ENCODE results near the gene LRRN4. TPM values are rescaled to one million over a fixed set of nuclear protein-coding genes. Genes with fewer than 3 reads are reported as not detected.

Gene LRRN4
- total RNA-seq, 6 donors from 2014 or later = 18.9 to 177 (median 68.5) TPM

DNA sequence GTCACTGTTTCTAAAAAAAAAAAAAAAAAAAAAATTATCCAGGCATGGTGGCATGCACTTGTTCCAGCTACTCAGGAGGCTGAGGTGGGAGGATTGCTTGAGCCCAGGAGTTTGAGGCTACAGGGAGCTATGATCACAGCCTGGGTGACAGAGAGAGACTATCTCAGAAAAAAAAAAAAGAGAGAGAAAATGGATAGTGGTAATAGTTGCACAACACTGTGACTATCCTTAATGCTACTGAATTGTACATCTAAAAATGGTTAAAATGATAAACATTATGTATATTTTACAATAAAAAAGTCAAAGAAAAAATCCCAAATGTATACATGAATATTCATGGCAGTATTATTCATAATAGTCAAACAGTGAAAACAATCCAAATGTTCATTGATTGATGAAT, 46.0 kb upstream of the LRRN4 start:
- no peaks in the 10 kb centered on the region for H3K27me3 ChIP-seq
- no peak overlapping the region for H3K27ac ChIP-seq
- TF ChIP-seq EP300 (IDR thresholded peaks at IDR 0.05) (no peak), POLR2AphosphoS5 (IDR thresholded peaks at IDR 0.05) (no peak), POLR2A (IDR thresholded peaks at IDR 0.05) (no peak)
- TF ChIP-seq, protein P1, sequence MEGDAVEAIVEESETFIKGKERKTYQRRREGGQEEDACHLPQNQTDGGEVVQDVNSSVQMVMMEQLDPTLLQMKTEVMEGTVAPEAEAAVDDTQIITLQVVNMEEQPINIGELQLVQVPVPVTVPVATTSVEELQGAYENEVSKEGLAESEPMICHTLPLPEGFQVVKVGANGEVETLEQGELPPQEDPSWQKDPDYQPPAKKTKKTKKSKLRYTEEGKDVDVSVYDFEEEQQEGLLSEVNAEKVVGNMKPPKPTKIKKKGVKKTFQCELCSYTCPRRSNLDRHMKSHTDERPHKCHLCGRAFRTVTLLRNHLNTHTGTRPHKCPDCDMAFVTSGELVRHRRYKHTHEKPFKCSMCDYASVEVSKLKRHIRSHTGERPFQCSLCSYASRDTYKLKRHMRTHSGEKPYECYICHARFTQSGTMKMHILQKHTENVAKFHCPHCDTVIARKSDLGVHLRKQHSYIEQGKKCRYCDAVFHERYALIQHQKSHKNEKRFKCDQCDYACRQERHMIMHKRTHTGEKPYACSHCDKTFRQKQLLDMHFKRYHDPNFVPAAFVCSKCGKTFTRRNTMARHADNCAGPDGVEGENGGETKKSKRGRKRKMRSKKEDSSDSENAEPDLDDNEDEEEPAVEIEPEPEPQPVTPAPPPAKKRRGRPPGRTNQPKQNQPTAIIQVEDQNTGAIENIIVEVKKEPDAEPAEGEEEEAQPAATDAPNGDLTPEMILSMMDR (IDR thresholded peaks at IDR 0.05) = no peak
- no peaks in the 10 kb centered on the region for H3K9me3 ChIP-seq
- ATAC-seq (ENCODE audit: low FRiP score in 2 of 2) = no peak
- DNase-seq = no peak
- no peaks in the 10 kb centered on the region for H3K4me1 ChIP-seq
- no peak overlapping the region for H3K4me3 ChIP-seq
- H3K36me3 ChIP-seq = no peaks in the 10 kb centered on the region

DNA sequence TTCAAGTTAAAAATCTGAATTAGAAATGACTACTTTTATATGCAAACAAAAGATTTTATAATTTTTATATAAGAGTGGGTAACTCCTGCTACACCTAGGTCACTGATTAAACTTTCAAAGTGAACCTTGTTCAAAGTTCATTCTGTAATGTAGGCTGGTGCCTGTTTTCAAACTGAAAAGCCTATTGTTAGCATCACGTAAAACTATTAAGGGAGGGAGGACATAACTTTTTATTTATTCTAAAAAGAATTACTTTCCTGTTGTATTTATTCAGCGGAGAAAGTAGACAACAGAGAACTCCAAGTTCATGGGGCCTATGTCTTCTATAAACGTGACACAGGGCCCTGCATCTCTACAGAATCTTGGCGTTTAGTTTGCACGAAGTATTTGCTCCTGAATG, 41.5 kb upstream of the LRRN4 start:
- WGBS, 2 donors = 84 to 87% methylated on average over 5 of the region's 5 CpGs
- no peaks in the 10 kb centered on the region for H3K36me3 ChIP-seq
- H3K4me3 ChIP-seq = no peak overlapping the region
- no peak overlapping the region for H3K27ac ChIP-seq
- no peaks in the 10 kb centered on the region for H3K27me3 ChIP-seq
- H3K9me3 ChIP-seq = no peaks in the 10 kb centered on the region
- no peaks in the 10 kb centered on the region for H3K4me1 ChIP-seq
- DNase-seq (no peak), ATAC-seq (ENCODE audit: low FRiP score in 2 of 2) (no peak)
- TF ChIP-seq POLR2AphosphoS5 (IDR thresholded peaks at IDR 0.05) (no peak), EP300 (IDR thresholded peaks at IDR 0.05) (no peak), POLR2A (IDR thresholded peaks at IDR 0.05) (no peak)
- TF ChIP-seq, protein P1 (IDR thresholded peaks at IDR 0.05) = no peak

DNA sequence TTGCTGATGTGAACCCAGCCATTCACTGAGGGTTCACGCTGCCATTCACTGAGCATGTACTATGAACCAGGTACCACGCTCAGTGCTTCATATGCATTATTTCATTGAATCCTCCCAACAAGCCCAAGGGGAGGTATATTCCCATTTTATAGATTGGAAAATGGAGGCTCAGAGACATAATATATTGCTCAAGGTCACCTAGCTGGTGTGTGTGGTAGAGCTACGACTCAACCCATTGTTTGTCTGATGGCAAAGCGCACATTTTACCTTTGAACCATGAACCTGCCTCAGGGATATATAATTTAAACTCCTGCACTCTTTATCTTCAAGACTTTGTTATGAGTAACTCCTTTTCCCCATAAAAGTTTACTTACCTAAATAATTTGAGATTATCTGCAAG, 40.7 kb upstream of the LRRN4 start:
- Histone ChIP-seq H3K9me3 (no peaks in the 10 kb centered on the region), H3K27ac (no peak overlapping the region), H3K4me3 (no peak overlapping the region), H3K27me3 (no peaks in the 10 kb centered on the region), H3K36me3 (no peaks in the 10 kb centered on the region), H3K4me1 (no peaks in the 10 kb centered on the region)
- no peak for ATAC-seq (ENCODE audit: low FRiP score in 2 of 2)
- TF ChIP-seq POLR2AphosphoS5 (IDR thresholded peaks at IDR 0.05) = no peak
- TF ChIP-seq, protein P1 (IDR thresholded peaks at IDR 0.05) = no peak
- TF ChIP-seq EP300 (IDR thresholded peaks at IDR 0.05) = no peak
- TF ChIP-seq POLR2A (IDR thresholded peaks at IDR 0.05) = no peak
- DNase-seq = no peak
- WGBS, 2 donors = 95 to 97% methylated on average over 4 of the region's 4 CpGs

DNA sequence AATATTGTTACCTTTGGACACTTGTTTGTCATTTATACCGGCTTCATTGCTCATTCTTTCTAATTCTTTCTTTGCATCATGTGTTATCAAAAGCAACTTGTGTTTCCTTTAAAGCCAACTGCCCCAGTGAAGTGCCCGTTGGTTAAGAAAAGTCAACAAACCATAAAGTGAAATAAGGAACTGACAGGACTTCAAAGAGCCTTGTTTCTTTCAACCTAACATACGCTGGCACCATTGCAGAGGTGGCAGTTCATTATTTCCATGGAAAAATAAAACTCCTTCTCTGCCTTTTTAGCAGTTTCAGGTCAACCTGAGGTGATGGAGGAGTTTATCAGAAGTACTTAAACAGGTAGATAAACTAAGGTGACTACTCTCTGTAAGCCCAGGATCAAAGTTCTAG, 40.2 kb upstream of the LRRN4 start:
- no peak for ATAC-seq (ENCODE audit: low FRiP score in 2 of 2)

DNA sequence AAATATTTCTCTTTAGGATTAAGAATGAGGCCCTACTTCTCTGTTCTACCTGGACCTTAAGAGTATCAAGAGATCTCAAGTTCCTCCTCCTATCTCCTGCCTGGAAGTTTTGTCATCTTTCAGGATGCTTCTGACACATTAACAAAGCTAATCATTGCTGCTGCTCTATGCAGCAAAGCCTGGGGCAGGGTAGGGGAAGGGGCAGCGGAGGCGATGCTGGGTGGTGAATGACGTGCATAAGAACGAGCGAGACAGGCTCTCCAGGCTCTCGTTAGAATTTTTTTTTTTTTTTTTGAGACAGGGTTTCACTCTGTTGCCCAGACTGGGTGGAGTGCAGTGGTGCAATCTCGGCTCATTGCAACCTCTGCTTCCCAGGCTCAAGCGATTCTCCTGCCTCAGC, 37.8 kb upstream of the LRRN4 start:
- TF ChIP-seq, protein P1 (IDR thresholded peaks at IDR 0.05) = no peak
- TF ChIP-seq POLR2A (IDR thresholded peaks at IDR 0.05) = no peak
- TF ChIP-seq POLR2AphosphoS5 (IDR thresholded peaks at IDR 0.05) = no peak
- TF ChIP-seq EP300 (IDR thresholded peaks at IDR 0.05) = no peak
- DNase-seq (no peak), ATAC-seq (ENCODE audit: low FRiP score in 2 of 2) (no peak)
- no peaks in the 10 kb centered on the region for H3K4me1 ChIP-seq
- H3K36me3 ChIP-seq = no peaks in the 10 kb centered on the region
- no peak overlapping the region for H3K4me3 ChIP-seq
- no peak overlapping the region for H3K27ac ChIP-seq
- 73 to 82% methylated on average over 8 of the region's 8 CpGs for WGBS, 2 donors
- H3K27me3 ChIP-seq = no peaks in the 10 kb centered on the region
- no peaks in the 10 kb centered on the region for H3K9me3 ChIP-seq

More for the DNA sequence above, 40.2 kb upstream of the LRRN4 start:
- no peak for TF ChIP-seq POLR2A (IDR thresholded peaks at IDR 0.05)
- TF ChIP-seq POLR2AphosphoS5 (IDR thresholded peaks at IDR 0.05) = no peak
- no peak for TF ChIP-seq EP300 (IDR thresholded peaks at IDR 0.05)
- Histone ChIP-seq H3K9me3 (no peaks in the 10 kb centered on the region), H3K27me3 (no peaks in the 10 kb centered on the region), H3K4me3 (no peak overlapping the region), H3K4me1 (no peaks in the 10 kb centered on the region), H3K27ac (no peak overlapping the region), H3K36me3 (no peaks in the 10 kb centered on the region)
- no peak for DNase-seq
- 34 to 54% methylated on average over 3 of the region's 3 CpGs for WGBS, 2 donors
